Panc1 (cell line): Measurements from ENCODE around the gene FRMD4A.

Source experiments
- CTCF ChIP-seq: fragments of 450-650 bp; IDR thresholded peaks from 2 replicates; pipeline ENCODE4 v1.5.1; 2017; ENCODE audit warnings: mild to moderate bottlenecking
- POLR2AphosphoS5 ChIP-seq: IDR thresholded peaks from 2 replicates; pipeline ENCODE4 v1.6.1; 2012; ENCODE audit warnings: mild to moderate bottlenecking, low read depth, low read length, moderate library complexity
- REST ChIP-seq, 2 experiments: IDR thresholded peaks; 2 replicates each; pipeline ENCODE4 v1.6.1; 2011 to 2012; ENCODE audit warnings: low read depth in 2 of 2, control low read depth in 1 of 2, low read length in 1 of 2, mild to moderate bottlenecking in 1 of 2, moderate library complexity in 1 of 2; ENCODE audit not compliant: insufficient read depth in 1 of 2
- SIN3A ChIP-seq: IDR thresholded peaks from 2 replicates; pipeline ENCODE4 v1.6.1; 2012; ENCODE audit warnings: low read depth, mild to moderate bottlenecking, low read length, moderate library complexity, borderline replicate concordance; ENCODE audit not compliant: insufficient read depth
- TCF7L2 ChIP-seq: IDR thresholded peaks from 2 replicates; pipeline ENCODE4 v1.6.1; 2011; ENCODE audit warnings: mild to moderate bottlenecking, low read depth, low read length, inconsistent platforms

- no peak for TF ChIP-seq CTCF
- no peak for TF ChIP-seq POLR2AphosphoS5
- no peak for TF ChIP-seq REST (IDR thresholded peaks at IDR 0.05; ENCODE audit: insufficient read depth in 1 of 2, low read depth in 2 of 2, low read length in 1 of 2)
- no peak for TF ChIP-seq TCF7L2
- no peak for TF ChIP-seq SIN3A
Measured at GRCh38 chr10:13978533-13979115, 352.1 kb downstream of the FRMD4A start.
